HT1080 (cell line): ENCODE results near the gene FRMPD4. TPM values are rescaled to one million over a fixed set of nuclear protein-coding genes. Genes with fewer than 3 reads are reported as not detected.
"Not testable (repeated sequence)": the region's sequence is repeated elsewhere in the genome, so short reads cannot be mapped to it uniquely, and the experiment has no call there.

Experiments
- DNase-seq: peaks from one replicate; pipeline ENCODE4 v3.0.0-alpha.2; 2015; ENCODE audit warnings: low read depth
- polyA plus RNA-seq, 2 experiments: library from polyadenylated mRNA; depleted of rRNA; stranded (reverse); fragments of >200 nt; gene quantifications; 2 replicates each; pipeline ENCODE4 v1.2.3, GENCODE V29; 2015
- total RNA-seq: library from RNA; depleted of rRNA; stranded (reverse); fragments of >200 nt; shearing (Covaris generic); gene quantifications from 2 replicates; pipeline ENCODE4 v1.2.3, GENCODE V29; 2014; rRNA removed

Gene FRMPD4
- total RNA-seq: 0.19 and 0.37 TPM in 2 replicates
- 0.23 and 0.28 TPM in 2 replicates for polyA plus RNA-seq (2015; cell fraction: cytosol; rRNA removed)
- 0.34 and 0.86 TPM in 2 replicates for polyA plus RNA-seq (2015; cell fraction: nucleus; rRNA removed)

- DNase-seq: no peak
These were observed at the start of gene FRMPD4 for GRCh38 chrX:12138361-12139313. Gene FRMPD4 (plus strand): TSS chrX:12138473. CDS start chrX:12138972, 499 bp downstream.

- DNase-seq: no peak
These were observed 48.5 kb upstream of the FRMPD4 start for GRCh38 chrX:12089740-12090139.

GRCh38 chrX:12113321-12113720 lies 25.0 kb upstream of the FRMPD4 start:
- peak; percentile 64 for DNase-seq

GRCh38 chrX:12115377-12115776 lies 22.9 kb upstream of the FRMPD4 start:
- DNase-seq: no peak

- DNase-seq: no peak
These were observed 20.1 kb upstream of the FRMPD4 start for GRCh38 chrX:12118134-12118533.

GRCh38 chrX:12128017-12128416 lies 10.3 kb upstream of the FRMPD4 start:
- no peak for DNase-seq

- no peak for DNase-seq
These were observed 317 bp upstream of the FRMPD4 start for GRCh38 chrX:12137951-12138360.

GRCh38 chrX:12139934-12140611 lies 1.8 kb downstream of the FRMPD4 start:
- DNase-seq: no peak

- no peak for DNase-seq
These were observed 3.2 kb downstream of the FRMPD4 start for GRCh38 chrX:12141511-12141910.

- DNase-seq: no peak
These were observed 4.4 kb downstream of the FRMPD4 start for GRCh38 chrX:12142661-12143060.

- no peak for DNase-seq
These were observed 7.1 kb downstream of the FRMPD4 start for GRCh38 chrX:12145402-12145801.

- no peak for DNase-seq
These were observed 11.6 kb downstream of the FRMPD4 start for GRCh38 chrX:12149670-12150407.

GRCh38 chrX:12153317-12153716 lies 15.0 kb downstream of the FRMPD4 start:
- DNase-seq: no peak

GRCh38 chrX:12153741-12154140 lies 15.5 kb downstream of the FRMPD4 start:
- DNase-seq: no peak

GRCh38 chrX:12159799-12160198 lies 21.5 kb downstream of the FRMPD4 start:
- no peak for DNase-seq

- DNase-seq: no peak
These were observed 24.1 kb downstream of the FRMPD4 start for GRCh38 chrX:12162420-12162819.

GRCh38 chrX:12164180-12164579 lies 25.9 kb downstream of the FRMPD4 start:
- not testable (repeated sequence) for DNase-seq

- DNase-seq: no peak
These were observed 32.5 kb downstream of the FRMPD4 start for GRCh38 chrX:12170755-12171154.

- no peak for DNase-seq
These were observed 36.1 kb downstream of the FRMPD4 start for GRCh38 chrX:12174358-12174757.

GRCh38 chrX:12197030-12197429 lies 58.8 kb downstream of the FRMPD4 start:
- DNase-seq: no peak

GRCh38 chrX:12206413-12206812 lies 68.1 kb downstream of the FRMPD4 start:
- peak; percentile 2 for DNase-seq
